Heart right ventricle (tissue), 16 donors: ENCODE data around the gene TMEM255B. TPM values are rescaled to one million over a fixed set of nuclear protein-coding genes. Genes with fewer than 3 reads are reported as not detected.
"Not testable (repeated sequence)": the region's sequence is repeated elsewhere in the genome, so short reads cannot be mapped to it uniquely, and the experiment has no call there.

ENCODE experiments used
- ATAC-seq, 8 donors: fragments of 200-7000 bp; cut with Tn5 transposase; one replicate each; pipeline ENCODE4 v1.9.1; 2020; ENCODE audit warnings: mild to moderate bottlenecking in 8 of 8, moderate library complexity in 8 of 8, moderate number of reproducible peaks in 1 of 8
- DNase-seq, 2 donors: peaks; one replicate each; pipeline ENCODE4 v3.0.0-alpha.2; 2020
- H3K27ac ChIP-seq, 10 donors: fragments of 200-600 bp; sonication (generic) in 2 of 10; one replicate each; pipeline versions ENCODE4 v1.5.0 to v1.8.0; 2020 to 2022; ENCODE audit warnings: mild to moderate bottlenecking in 3 of 10
- H3K27me3 ChIP-seq, 7 donors: fragments of 200-600 bp; one replicate each; pipeline ENCODE4 v1.8.0; 2021 to 2022; ENCODE audit warnings: mild to moderate bottlenecking in 2 of 7
- H3K36me3 ChIP-seq, 9 donors: fragments of 200-600 bp; sonication (generic) in 1 of 9; one replicate each; pipeline versions ENCODE4 v1.5.0 to v1.8.0; 2020 to 2022; ENCODE audit warnings: mild to moderate bottlenecking in 2 of 9
- H3K4me1 ChIP-seq, 9 donors: fragments of 200-600 bp; sonication (generic) in 1 of 9; one replicate each; pipeline versions ENCODE4 v1.5.0 to v1.8.0; 2020 to 2022; ENCODE audit warnings: mild to moderate bottlenecking in 4 of 9
- H3K4me3 ChIP-seq, 10 donors: fragments of 200-600 bp; sonication (generic) in 2 of 10; one replicate each; pipeline versions ENCODE4 v1.5.0 to v1.8.0; 2020 to 2022; ENCODE audit warnings: mild to moderate bottlenecking in 7 of 10, moderate library complexity in 2 of 10
- H3K9me3 ChIP-seq, 11 donors: fragments of 200-600 bp in 10 of 11; sonication (generic) in 2 of 11; one replicate each; pipeline versions ENCODE4 v1.5.0 to v1.8.0; 2013 to 2022; ENCODE audit warnings: mild to moderate bottlenecking in 2 of 11, control low read depth in 1 of 11, moderate library complexity in 1 of 11
- CTCF ChIP-seq, 9 donors: fragments of 200-600 bp; sonication (generic) in 2 of 9; IDR thresholded peaks; one replicate each; pipeline versions ENCODE4 v1.5.0 to v1.8.0; 2021 to 2022; ENCODE audit warnings: antibody characterized with exemption in 9 of 9, mild to moderate bottlenecking in 5 of 9, moderate library complexity in 1 of 9
- WGBS, 2 donors: extraction: QIAGEN DNeasy Blood & Tissue Kit; methylation state at CpG; one replicate each; pipeline ENCODE4 v1.1.7; 2013; ENCODE audit warnings: inconsistent platforms in 1 of 2; 5-methylcytosine and 5-hydroxymethylcytosine counted together
- intact Hi-C, 10 donors: fragments of 100-400 bp; cut with DNase I; formaldehyde crosslinking; loops; one replicate each; pipeline versions ENCODE4 v1.11.1 to v1.14.2; 2022
- polyA plus RNA-seq, 2 donors: library from polyadenylated mRNA; stranded (reverse); fragments of 200-250 nt; gene quantifications; one replicate each; pipeline ENCODE4 v1.2.3, GENCODE V29; 2013
- total RNA-seq, 10 donors: library from RNA; stranded (reverse); fragmentation: NEBNext Ultra II Directional in 3 of 10; extraction: Animal tissue kit (Norgen Biotek cat#: 25700) in 3 of 10; gene quantifications; one replicate each; pipeline versions ENCODE4 v1.2.1 to v1.2.4, GENCODE V29; 2021 to 2023
- donor health status: Arrhythmogenic right ventricular cardiomyopathy.
- donor health status: ischemic (EF 13 %, LVEDD 7.1; RV severe dilation, severe dysfunction).
- donor health status: healthy with polysubstance abuse.
- donor health status: DM: no; HTN: yes; CAD: no.
- donor health status: DM: no; HTN: no; CAD: no.
- donor health status: ischemic (EF 25% LVEDD 6.9; RV normal size, moderate dysfunction).
- donor health status: ischemic (EF 25% LVEDD 5.7; RV mildly dilated, moderate dysfunction).
- donor health status: healthy.
- donor health status: DM: yes; HTN: yes; CAD: no.
- donor health status: Ischemic cardiomyopathy.
- donor health status: ischemic (EF 35%, LVEDD 5.7; RV mildly dilated, moderate dysfunction).
- donor health status: nonischemic (EF 11% LVEDD 7.7; RV severe dilation, severe dysfunction).
- donor health status: DM: yes; HTN: yes; CAD: no.
- donor health status: PGD.
- donor health status: ischemic (EF 29% LVEDD 5.4; RV normal size, mild dysfunction).
- donor health status: nonischemic (EF 23%, LVEDD 6.1; RV moderate dilation, normal function).

Gene TMEM255B
- total and polyA plus RNA-seq, 12 donors = 2.4 to 12.9 (median 6.3) TPM

DNA sequence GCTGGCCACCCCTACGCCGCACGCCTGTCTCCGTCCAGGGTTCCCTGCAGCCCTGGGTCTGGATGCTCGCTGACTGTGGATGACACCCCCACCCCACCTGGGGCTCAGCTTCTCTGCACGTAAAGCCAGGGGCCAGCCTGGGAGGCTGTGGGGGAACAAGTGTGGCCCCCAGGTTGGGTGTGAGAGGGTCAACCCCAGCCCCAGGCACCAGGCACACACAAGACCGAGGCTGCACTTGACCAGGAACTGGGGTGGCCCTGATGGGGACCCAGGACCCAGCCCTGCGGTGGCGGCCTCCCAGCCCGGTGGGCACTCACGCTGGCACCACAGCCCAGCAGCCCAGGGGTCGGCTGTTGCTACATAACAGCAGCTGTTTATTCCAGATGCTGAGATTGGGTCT lies 63.2 kb downstream of the TMEM255B start:
- intact Hi-C loops = loop anchor here in 3 of 10 donors (5.0 kb wide), 1 partner anchor 40 kb away; the partner anchor contains the start of gene GAS6 (in 3 of the 3)
- no peak for ATAC-seq
- Histone ChIP-seq H3K36me3 (peaks cover 0 to 58% (median 40%) of the 10 kb centered on the region in 9 donors), H3K27me3 (no peaks in the 10 kb centered on the region), H3K9me3 (no peaks in the 10 kb centered on the region), H3K4me1 (peaks cover 41 to 57% (median 52%) of the 10 kb centered on the region in 9 donors), H3K27ac (peak overlapping the region in 6 of 10 donors; percentile 78 to 89 (median 80)), H3K4me3 (no peak overlapping the region)
- WGBS, 2 donors = 97% methylated on average over 12 of the region's 12 CpGs
- TF ChIP-seq CTCF (IDR thresholded peaks at IDR 0.05) = no peak
- no peak for DNase-seq

GRCh38 chr13:113822956-113823744 lies 64.1 kb downstream of the TMEM255B start:
- 91 to 92% methylated on average over 45 of the region's 45 CpGs for WGBS, 2 donors
- H3K9me3 ChIP-seq = no peaks in the 10 kb centered on the region
- no peak overlapping the region for H3K27ac ChIP-seq
- TF ChIP-seq CTCF (IDR thresholded peaks at IDR 0.05) = no peak
- peaks cover 0 to 67% (median 49%) of the 10 kb centered on the region in 9 donors for H3K36me3 ChIP-seq
- intact Hi-C loops = loop anchor here in 3 of 10 donors (5.0 kb wide), 1 partner anchor 39 kb away; the partner anchor contains the start of gene GAS6 (in 3 of the 3)
- ATAC-seq (no peak), DNase-seq (no peak)
- H3K27me3 ChIP-seq = no peaks in the 10 kb centered on the region
- no peak overlapping the region for H3K4me3 ChIP-seq
- H3K4me1 ChIP-seq = peaks cover 35 to 48% (median 44%) of the 10 kb centered on the region in 9 donors

- intact Hi-C loops = loop anchor here in 3 of 10 donors (5.0 kb wide), 1 partner anchor 39 kb away; the partner anchor contains the start of gene GAS6 (in 3 of the 3)
- H3K27ac ChIP-seq = no peak overlapping the region
- H3K9me3 ChIP-seq = no peaks in the 10 kb centered on the region
- 95 to 96% methylated on average over 19 of the region's 19 CpGs for WGBS, 2 donors
- H3K4me1 ChIP-seq = peaks cover 29 to 42% (median 38%) of the 10 kb centered on the region in 9 donors
- peaks cover 0 to 72% (median 53%) of the 10 kb centered on the region in 9 donors for H3K36me3 ChIP-seq
- no peaks in the 10 kb centered on the region for H3K27me3 ChIP-seq
- ATAC-seq (no peak), DNase-seq (no peak)
- TF ChIP-seq CTCF (IDR thresholded peaks at IDR 0.05) = no peak
- H3K4me3 ChIP-seq = no peak overlapping the region
Measured at GRCh38 chr13:113823771-113824170, 64.7 kb downstream of the TMEM255B start.

DNA sequence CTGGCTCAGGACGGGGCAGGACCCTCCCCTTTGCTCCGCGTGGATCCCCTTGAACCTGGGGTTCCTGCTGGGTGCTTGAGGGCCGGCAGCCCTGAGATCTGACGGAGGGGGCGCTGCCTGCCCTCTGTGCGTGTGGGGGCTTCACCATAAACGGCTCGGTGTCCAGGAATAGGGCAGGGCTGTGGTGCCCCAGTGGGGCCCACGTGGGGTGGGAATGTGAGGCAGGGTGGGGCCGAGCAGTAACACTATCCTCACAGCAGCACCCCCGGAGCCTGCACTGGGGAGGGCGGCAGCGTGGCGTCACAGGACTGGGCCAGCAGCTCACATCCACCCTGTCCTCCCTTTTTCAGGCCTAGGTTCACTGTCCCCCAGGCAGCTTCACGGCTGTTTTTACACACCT lies 66.8 kb downstream of the TMEM255B start:
- H3K4me1 ChIP-seq = peaks cover 12 to 21% (median 18%) of the 10 kb centered on the region in 9 donors
- DNase-seq (no peak), ATAC-seq (no peak)
- WGBS, 2 donors = 80% methylated on average over 16 of the region's 16 CpGs
- no peaks in the 10 kb centered on the region for H3K9me3 ChIP-seq
- no peaks in the 10 kb centered on the region for H3K27me3 ChIP-seq
- H3K27ac ChIP-seq = no peak overlapping the region
- no peak overlapping the region for H3K4me3 ChIP-seq
- intact Hi-C loops = no loop called here
- TF ChIP-seq CTCF (IDR thresholded peaks at IDR 0.05) = no peak
- peaks cover 0 to 76% (median 53%) of the 10 kb centered on the region in 9 donors for H3K36me3 ChIP-seq

GRCh38 chr13:113826446-113826845 lies 67.4 kb downstream of the TMEM255B start:
- Histone ChIP-seq H3K36me3 (peaks cover 0 to 82% (median 58%) of the 10 kb centered on the region in 9 donors), H3K4me1 (peaks cover 7 to 15% (median 12%) of the 10 kb centered on the region in 9 donors)
- ATAC-seq, DNase-seq, H3K4me3 ChIP-seq, H3K27ac ChIP-seq, intact Hi-C loops, H3K27me3 ChIP-seq, H3K9me3 ChIP-seq: not testable (repeated sequence)
- 92% methylated on average over 16 to 30 of the region's 35 CpGs for WGBS, 2 donors
